Hippocampal formation (tissue), 2 donors: ENCODE measurements around the gene ILKAP.
"Not testable (repeated sequence)": the region's sequence is repeated elsewhere in the genome, so short reads cannot be mapped to it uniquely, and the experiment has no call there.

Experiments
- DNase-seq, 2 donors: peaks; one replicate each; lab custom pipeline; 2025; lab: John Stamatoyannopoulos, UW

ILKAP gene

DNA sequence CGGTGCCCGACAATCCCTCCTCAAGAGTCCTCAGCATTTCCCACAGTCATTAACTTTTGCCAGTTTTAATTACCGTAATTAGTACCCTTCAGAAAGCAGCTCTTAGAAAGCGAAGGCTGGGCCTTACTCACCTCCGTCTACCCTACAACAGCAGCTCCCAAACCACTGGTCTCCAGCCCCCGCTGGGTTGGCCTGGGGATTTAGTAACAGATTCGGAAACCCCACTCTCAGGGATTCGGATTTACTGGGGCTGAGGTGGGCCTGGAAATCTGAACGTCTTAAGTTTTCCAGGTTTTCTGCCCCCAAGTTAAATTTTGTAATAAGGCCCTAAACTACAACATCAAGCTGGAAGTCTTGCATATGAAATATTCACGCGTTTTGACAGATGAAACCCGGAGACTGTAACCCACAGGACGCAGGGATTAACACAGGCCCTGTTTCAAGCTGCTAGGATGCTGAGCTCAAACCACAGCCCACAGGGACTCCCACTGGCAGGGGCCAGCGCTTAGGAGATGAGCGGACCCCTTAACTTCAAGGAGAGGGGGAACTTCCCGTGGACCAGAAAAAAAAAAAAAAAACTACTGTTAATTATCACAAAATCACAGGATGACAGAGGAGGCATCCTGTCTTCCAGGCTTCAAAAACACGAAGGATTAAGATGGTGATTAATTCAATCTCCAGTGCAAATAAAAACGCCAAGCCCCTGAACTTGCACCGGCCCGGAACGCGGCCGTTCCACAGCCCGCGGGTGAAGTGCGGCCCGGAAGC lies 985 bp downstream of the ILKAP start:
- no peak for DNase-seq

DNA sequence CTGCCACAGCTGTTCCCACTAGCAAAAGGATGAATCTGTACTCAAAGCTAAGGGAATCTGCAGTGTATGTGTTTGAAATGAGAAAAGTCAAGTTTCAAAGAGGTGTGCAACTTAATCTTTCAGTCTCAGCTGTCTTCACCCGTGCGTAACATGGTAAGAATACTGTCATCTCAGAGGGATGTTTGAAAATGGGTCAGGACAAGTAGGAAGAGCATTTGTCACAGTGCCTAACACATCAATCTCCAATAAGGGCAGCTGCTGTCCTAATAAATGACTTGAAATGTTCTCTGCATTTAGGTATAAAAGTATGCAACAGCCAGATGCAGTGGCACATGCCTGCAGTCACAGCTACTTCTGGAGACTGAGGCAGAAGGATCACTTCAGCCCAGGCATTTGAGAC lies 13.1 kb downstream of the ILKAP start:
- DNase-seq, result no peak

- peak; percentile 54 to 56 for DNase-seq
Observed at GRCh38 chr2:238187618-238188548, 15.6 kb downstream of the ILKAP start.

- DNase-seq, result no peak
Observed at GRCh38 chr2:238183821-238184220, 19.7 kb downstream of the ILKAP start.

GRCh38 chr2:238182362-238182761 lies 21.1 kb downstream of the ILKAP start:
- no peak for DNase-seq

- no peak for DNase-seq
Observed at GRCh38 chr2:238180554-238180953, 22.9 kb downstream of the ILKAP start.

DNA sequence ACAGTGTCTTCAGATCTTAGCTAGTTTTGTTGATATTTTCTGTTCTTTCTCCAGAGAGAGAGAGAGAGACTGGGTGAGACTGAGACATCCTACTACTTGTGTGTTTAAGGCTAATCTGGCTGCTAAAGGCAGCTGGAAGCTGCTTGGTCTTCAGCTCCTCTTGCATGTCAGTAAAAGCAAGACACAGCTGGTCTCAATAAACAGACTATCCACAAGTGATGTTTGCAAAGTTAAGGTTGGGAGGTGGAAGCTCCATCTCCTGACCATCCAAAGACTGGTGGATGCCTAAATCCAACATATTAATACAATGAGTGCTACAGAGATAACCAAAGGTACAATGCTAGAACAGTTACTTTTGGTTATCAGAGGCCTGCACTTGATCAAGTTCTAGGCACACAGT lies 26.9 kb downstream of the ILKAP start:
- DNase-seq, result no peak

DNA sequence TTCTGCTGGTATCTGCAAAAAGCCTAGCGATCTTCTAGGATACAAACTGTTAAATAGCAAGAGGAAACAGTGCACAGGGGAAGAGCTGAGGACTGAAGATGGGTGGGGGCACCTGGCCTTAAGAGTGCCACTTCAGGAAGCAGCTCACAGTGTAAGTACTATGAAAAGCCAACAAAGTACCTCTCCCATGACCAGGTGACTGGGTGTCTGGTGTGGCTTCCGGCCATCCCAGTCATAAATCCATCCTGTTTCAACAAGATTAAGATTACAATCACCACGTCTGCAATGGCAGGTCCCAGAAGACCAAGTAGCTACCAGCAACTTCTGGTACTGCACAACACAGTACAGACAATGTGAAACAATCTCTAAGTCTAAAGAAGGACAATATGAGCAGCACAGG lies 28.8 kb downstream of the ILKAP start:
- DNase-seq, result no peak

DNA sequence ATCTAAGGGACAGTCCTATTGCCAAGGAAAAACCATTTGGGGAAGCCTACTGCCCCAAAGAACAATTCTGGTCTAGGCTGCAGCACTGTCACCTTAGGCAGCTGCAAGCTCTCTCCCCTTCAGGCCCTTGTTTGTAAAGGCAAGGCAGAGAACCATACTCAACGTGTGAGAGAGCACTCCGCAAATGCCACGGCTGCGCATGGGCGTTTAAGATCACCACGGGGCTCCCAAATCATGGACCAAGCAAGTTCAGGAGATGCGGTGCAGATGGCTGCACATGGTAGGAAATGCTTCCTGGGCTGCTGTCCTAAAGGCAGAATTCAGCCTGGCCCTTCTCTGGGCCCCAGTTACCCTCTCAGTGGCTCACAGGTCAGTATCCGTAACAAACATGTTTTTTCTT lies 29.2 kb downstream of the ILKAP start:
- DNase-seq, result no peak

DNA sequence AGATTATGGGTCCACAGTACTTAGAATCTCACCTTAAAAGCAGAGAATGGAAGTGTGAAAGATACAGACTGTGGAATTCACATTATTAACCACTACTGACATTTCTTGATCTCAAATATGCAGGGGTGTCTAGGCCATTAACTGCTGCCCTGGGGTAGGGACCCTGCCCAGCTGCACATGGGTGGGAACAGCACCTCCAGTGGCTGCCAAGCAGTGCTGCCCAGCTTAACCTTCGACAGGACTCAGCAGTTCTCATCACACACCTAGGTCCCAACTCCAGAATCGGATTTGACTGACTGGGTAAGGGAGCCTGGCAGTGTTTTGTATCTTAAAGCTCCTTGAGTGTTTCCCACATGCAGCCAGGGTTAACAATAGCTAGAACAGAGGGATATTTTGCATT lies 29.8 kb downstream of the ILKAP start:
- DNase-seq, result no peak

GRCh38 chr2:238172439-238172838 lies 31.1 kb downstream of the ILKAP start:
- no peak for DNase-seq

GRCh38 chr2:238171575-238172187 lies 31.8 kb downstream of the ILKAP start:
- no peak for DNase-seq

DNA sequence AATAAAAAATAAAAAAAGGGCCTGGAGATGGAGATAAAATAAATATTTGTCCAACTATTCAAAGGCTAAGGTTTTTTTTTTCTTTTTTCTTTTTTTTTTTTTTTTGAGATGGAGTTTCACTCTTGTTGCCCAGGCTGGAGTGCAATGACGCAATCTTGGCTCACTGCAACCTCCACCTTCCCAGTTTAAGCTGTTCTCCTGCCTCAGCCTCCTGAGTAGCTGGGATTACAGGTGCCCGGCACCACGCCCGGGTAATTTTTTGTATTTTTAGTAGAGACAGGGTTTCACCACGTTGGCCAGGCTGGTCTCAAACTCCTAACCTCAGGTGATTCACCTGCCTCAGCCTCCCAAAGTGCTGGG lies 32.4 kb downstream of the ILKAP start:
- DNase-seq, result not testable (repeated sequence)

DNA sequence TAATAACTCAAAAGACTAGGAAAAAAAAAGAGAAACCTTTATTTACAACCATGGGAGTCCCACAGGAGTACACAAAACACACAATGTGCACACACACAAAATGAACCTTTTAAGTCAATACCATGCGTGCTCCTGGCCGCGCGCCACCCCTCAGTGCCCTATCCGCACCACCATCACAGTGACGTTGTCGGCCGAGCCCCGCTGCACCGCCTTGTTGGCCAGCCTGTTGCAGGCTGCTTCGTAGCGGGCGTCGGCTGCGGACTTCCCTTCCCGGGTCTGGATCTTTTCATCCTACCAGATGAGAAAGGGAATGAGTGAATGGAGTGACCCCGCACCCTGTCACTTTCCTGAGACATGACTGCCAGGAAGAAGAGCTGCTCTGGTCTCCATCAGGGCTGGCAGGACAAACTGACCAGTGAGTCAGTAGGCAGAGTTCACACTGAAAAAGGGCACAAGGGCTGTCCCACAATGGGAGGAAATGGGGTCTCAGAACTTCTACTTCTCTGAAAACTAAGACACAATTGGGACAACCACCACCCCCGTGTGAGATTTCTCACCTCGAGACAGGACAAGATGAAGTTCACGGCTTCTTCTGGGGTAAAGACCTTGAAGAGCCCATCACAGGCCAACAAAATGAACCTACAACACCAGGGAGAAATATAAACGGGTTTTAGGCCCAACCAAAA lies 33.0 kb downstream of the ILKAP start:
- no peak for DNase-seq

GRCh38 chr2:238169708-238170251 lies 33.7 kb downstream of the ILKAP start:
- peak in 1 of 2 donors; percentile 24 for DNase-seq

GRCh38 chr2:238169048-238169707 lies 34.3 kb downstream of the ILKAP start:
- no peak for DNase-seq

DNA sequence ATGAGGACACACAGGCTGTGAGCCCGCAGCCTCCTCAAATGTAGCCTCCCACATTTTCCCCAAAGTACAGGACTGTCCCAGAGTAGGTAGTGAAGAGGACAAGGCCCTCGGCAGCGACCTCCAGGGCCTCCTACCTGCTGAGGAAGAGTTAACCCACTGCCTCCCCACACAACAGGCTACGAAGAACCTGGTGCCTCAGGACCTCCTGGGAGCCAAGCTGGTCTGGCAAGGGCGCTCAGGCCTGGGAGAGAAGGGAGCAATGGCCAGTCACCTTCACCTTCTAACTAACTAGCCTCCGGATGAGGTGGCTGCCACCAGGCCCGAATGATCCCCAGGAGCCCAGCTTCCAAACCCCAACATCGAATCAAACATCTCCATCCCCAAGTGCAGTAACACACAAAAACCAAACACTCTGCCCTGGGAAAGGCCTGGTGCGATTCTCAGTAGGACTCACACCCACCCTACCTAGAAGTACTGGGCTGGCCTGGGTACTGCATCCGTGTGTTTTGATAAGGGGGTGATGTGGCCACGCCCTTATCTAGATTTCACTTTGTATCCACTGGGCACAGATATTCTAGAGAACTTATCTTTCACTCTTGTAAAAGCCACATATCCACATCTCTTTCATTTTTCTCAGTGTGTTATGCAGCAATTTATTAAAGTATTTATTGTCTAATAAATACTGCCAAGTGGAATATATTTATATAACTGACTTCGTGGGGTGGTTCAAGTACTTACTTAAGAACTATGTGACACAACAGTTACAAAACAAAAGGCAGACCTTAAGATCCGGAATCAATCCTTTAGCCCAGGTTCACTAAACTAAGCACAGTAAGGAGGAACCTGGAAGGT lies 35.1 kb downstream of the ILKAP start:
- DNase-seq, result no peak

- DNase-seq, result no peak
Observed at GRCh38 chr2:238167761-238168160, 35.7 kb downstream of the ILKAP start.

DNA sequence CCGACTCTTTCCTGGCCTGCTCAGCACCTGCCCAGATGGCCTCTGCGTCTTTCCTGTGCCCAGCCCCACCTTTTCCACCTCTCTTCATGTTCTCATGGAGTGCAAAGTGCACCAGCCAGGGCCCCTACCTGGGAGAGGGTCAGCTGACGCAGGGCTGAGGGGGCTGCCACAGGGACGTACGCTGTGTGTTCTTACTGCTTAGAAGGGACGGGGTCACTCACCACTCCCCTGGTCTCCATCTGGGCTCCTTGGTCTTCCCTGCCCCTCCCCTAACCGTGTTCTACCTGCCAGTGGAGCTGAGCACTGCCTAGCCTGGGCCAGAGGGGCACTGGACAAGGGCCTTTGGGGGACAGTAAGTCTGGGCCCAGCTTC lies 36.2 kb downstream of the ILKAP start:
- no peak for DNase-seq
